HCT116 (cell line): ENCODE results near the gene ITIH3. TPM values are rescaled to one million over a fixed set of nuclear protein-coding genes. Genes with fewer than 3 reads are reported as not detected.

Source experiments
- ATAC-seq: fragments of 200-7000 bp; cut with Tn5 transposase; 2 replicates; pipeline ENCODE4 v1.9.1; 2020; ENCODE audit warnings: mild to moderate bottlenecking, moderate library complexity
- BruUV-seq: library from RNA; stranded (reverse); fragments of 400-500 nt; replicated peaks from 2 replicates; lab custom pipeline; 2021; lab: Mats Ljungman, UMichigan
- CTCF ChIA-PET: fragments of 300-600 bp; sonication (Branson Sonifier 250); formaldehyde crosslinking; loops from one replicate; lab custom pipeline; 2021; ENCODE audit warnings: antibody characterized with exemption; lab: Charles Lee
- POLR2A ChIA-PET: fragments of 300-600, 350-600 bp; sonication (Branson Sonifier 250); formaldehyde crosslinking; loops from one replicate; lab custom pipeline; 2021; ENCODE audit warnings: antibody characterized with exemption; lab: Charles Lee
- RAD21 ChIA-PET, 2 experiments: fragments of 300-600 bp; sonication (Branson Sonifier 250); formaldehyde crosslinking; loops; one replicate each; lab custom pipeline; 2023; ENCODE audit warnings: low total read pairs in 2 of 2; ENCODE audit not compliant: uncharacterized antibody in 2 of 2, unreplicated experiment in 2 of 2, low non-redundant PET in 1 of 2; lab: Charles Lee
- DNase-seq: peaks from one replicate; pipeline ENCODE4 v3.0.0-alpha.2; 2010; ENCODE audit warnings: low read depth, low spot score
- H2AFZ ChIP-seq: fragments of 200-600 bp; shearing (Covaris generic), sonication (generic); 2 replicates; pipeline ENCODE4 v1.6.1; 2017; ENCODE audit warnings: low read depth, mixed run types, mixed read lengths, antibody characterized with exemption, low read length; ENCODE audit not compliant: poor library complexity, severe bottlenecking
- H3K27ac ChIP-seq: 2 replicates; pipeline ENCODE4 v1.5.1; 2012; ENCODE audit warnings: low read depth, low read length
- H3K27me3 ChIP-seq: fragments of 200-600 bp; sonication (generic); 2 replicates; pipeline ENCODE4 v1.6.1; 2016; ENCODE audit warnings: mixed run types, low read length, mixed read lengths; ENCODE audit not compliant: insufficient read depth
- H3K36me3 ChIP-seq, 2 experiments: fragments of 200-500 bp in 1 of 2; fragments of 200-600 bp in 1 of 2; sonication (Bioruptor generic) in 1 of 2; sonication (generic) in 1 of 2; 2 replicates each; pipeline versions ENCODE4 v1.5.1 to v1.6.1; 2014 to 2016; ENCODE audit warnings: low read length in 2 of 2, inconsistent platforms in 1 of 2, mixed read lengths in 1 of 2, mixed run types in 1 of 2; ENCODE audit not compliant: insufficient read depth in 2 of 2, control insufficient read depth in 1 of 2
- H3K4me1 ChIP-seq, 2 experiments: fragments of 200-600 bp in 1 of 2; sonication (generic) in 1 of 2; 2 replicates each; pipeline versions ENCODE4 v1.5.1 to v1.6.1; 2012 to 2017; ENCODE audit warnings: low read length in 2 of 2, inconsistent platforms in 1 of 2, mild to moderate bottlenecking in 1 of 2, mixed read lengths in 1 of 2, mixed run types in 1 of 2, moderate library complexity in 1 of 2; ENCODE audit not compliant: insufficient read depth in 2 of 2, control insufficient read depth in 1 of 2
- H3K4me2 ChIP-seq: fragments of 200-600 bp; sonication (generic); 2 replicates; pipeline ENCODE4 v1.6.1; 2017; ENCODE audit warnings: mixed run types, low read length, mixed read lengths
- H3K4me3 ChIP-seq, 2 experiments: fragments of 200-600 bp in 1 of 2; sonication (generic) in 1 of 2; replicated peaks in 1 of 2; 2 replicates each; pipeline ENCODE4 v1.5.1; 2011 to 2016; ENCODE audit warnings: low read length in 2 of 2, control low read depth in 1 of 2, low read depth in 1 of 2, mild to moderate bottlenecking in 1 of 2, mixed read lengths in 1 of 2, mixed run types in 1 of 2
- H3K79me2 ChIP-seq: fragments of 200-600 bp; sonication (generic); 2 replicates; pipeline ENCODE4 v1.6.1; 2017; ENCODE audit warnings: mild to moderate bottlenecking, mixed run types, low read length, moderate library complexity, mixed read lengths; ENCODE audit not compliant: insufficient read depth
- H3K9ac ChIP-seq: fragments of 200-600 bp; sonication (generic); 2 replicates; pipeline ENCODE4 v1.6.1; 2016; ENCODE audit warnings: low read length, mixed read lengths
- H3K9me2 ChIP-seq: fragments of 200-600 bp; sonication (generic), shearing (Covaris generic); 2 replicates; pipeline ENCODE4 v1.6.1; 2017; ENCODE audit warnings: mixed run types, mild to moderate bottlenecking, moderate library complexity; ENCODE audit not compliant: insufficient read depth
- H3K9me3 ChIP-seq, 2 experiments: fragments of 200-500 bp in 1 of 2; fragments of 200-600 bp in 1 of 2; sonication (Bioruptor generic) in 1 of 2; sonication (generic) in 1 of 2; 2 replicates each; pipeline ENCODE4 v1.6.1; 2014 to 2017; ENCODE audit warnings: low read length in 2 of 2, mixed read lengths in 2 of 2, inconsistent platforms in 1 of 2, low read depth in 1 of 2, mild to moderate bottlenecking in 1 of 2, mixed run types in 1 of 2, moderate library complexity in 1 of 2; ENCODE audit not compliant: control insufficient read depth in 1 of 2, insufficient read depth in 1 of 2
- H4K20me1 ChIP-seq: fragments of 200-600 bp; sonication (generic), shearing (Covaris generic); 2 replicates; pipeline ENCODE4 v1.6.1; 2017; ENCODE audit warnings: mixed run types, mild to moderate bottlenecking, moderate library complexity; ENCODE audit not compliant: insufficient read depth
- ATF3 ChIP-seq: IDR thresholded peaks from 2 replicates; pipeline ENCODE4 v1.6.1; 2012
- CBX3 ChIP-seq: IDR thresholded peaks from 2 replicates; pipeline ENCODE4 v1.6.1; 2012; ENCODE audit warnings: low read depth
- CEBPB ChIP-seq: IDR thresholded peaks from 2 replicates; pipeline ENCODE4 v1.6.1; 2012; ENCODE audit warnings: low read depth
- EGR1 ChIP-seq: IDR thresholded peaks from 2 replicates; pipeline ENCODE4 v1.6.1; 2012; ENCODE audit warnings: low read depth
- ELF1 ChIP-seq: IDR thresholded peaks from 2 replicates; pipeline ENCODE4 v1.6.1; 2012; ENCODE audit warnings: low read depth, borderline replicate concordance
- EZH2 ChIP-seq: fragments of 200-600 bp; sonication (generic); IDR thresholded peaks from 2 replicates; pipeline ENCODE4 v1.6.1; 2017; ENCODE audit warnings: antibody characterized with exemption, mixed run types
- EZH2phosphoT487 ChIP-seq: fragments of 200-600 bp; IDR thresholded peaks from 2 replicates; pipeline ENCODE4 v1.6.1; 2018; ENCODE audit warnings: antibody characterized with exemption, borderline replicate concordance
- FOSL1 ChIP-seq: IDR thresholded peaks from 2 replicates; pipeline ENCODE4 v1.6.1; 2012; ENCODE audit warnings: low read depth
- JUND ChIP-seq: IDR thresholded peaks from 2 replicates; pipeline ENCODE4 v1.6.1; 2012
- MAX ChIP-seq: IDR thresholded peaks from 2 replicates; pipeline ENCODE4 v1.6.1; 2012
- POLR2A ChIP-seq: IDR thresholded peaks from 2 replicates; pipeline ENCODE4 v1.7.0; 2011; ENCODE audit warnings: borderline replicate concordance; ENCODE audit not compliant: insufficient read depth, insufficient read length; ENCODE audit errors: extremely low read depth
- POLR2AphosphoS5 ChIP-seq: IDR thresholded peaks from 2 replicates; pipeline ENCODE4 v1.6.1; 2011; ENCODE audit warnings: mild to moderate bottlenecking, low read depth, low read length, moderate library complexity
- RAD21 ChIP-seq: IDR thresholded peaks from 2 replicates; pipeline ENCODE4 v1.6.1; 2012; ENCODE audit warnings: low read depth, mild to moderate bottlenecking
- REST ChIP-seq: IDR thresholded peaks from 2 replicates; pipeline ENCODE4 v1.6.1; 2012; ENCODE audit warnings: low read depth
- SIN3A ChIP-seq: IDR thresholded peaks from 2 replicates; pipeline ENCODE4 v1.6.1; 2012; ENCODE audit warnings: low read depth
- SP1 ChIP-seq: IDR thresholded peaks from 2 replicates; pipeline ENCODE4 v1.6.1; 2012; ENCODE audit warnings: low read depth
- SRF ChIP-seq: IDR thresholded peaks from 2 replicates; pipeline ENCODE4 v1.6.1; 2012; ENCODE audit warnings: low read depth
- TCF7L2 ChIP-seq: IDR thresholded peaks from 2 replicates; pipeline ENCODE4 v1.7.0; 2011; ENCODE audit warnings: borderline replicate concordance, inconsistent platforms; ENCODE audit not compliant: insufficient read depth, insufficient read length; ENCODE audit errors: extremely low read depth
- YY1 ChIP-seq: IDR thresholded peaks from 2 replicates; pipeline ENCODE4 v1.6.1; 2011; ENCODE audit warnings: low read length, low read depth, moderate library complexity, mild to moderate bottlenecking; ENCODE audit not compliant: insufficient replicate concordance; ENCODE audit errors: extremely low read depth
- ZBTB33 ChIP-seq: IDR thresholded peaks from 2 replicates; pipeline ENCODE4 v1.6.1; 2011; ENCODE audit warnings: mild to moderate bottlenecking, low read length, moderate library complexity; ENCODE audit not compliant: insufficient replicate concordance; ENCODE audit errors: extremely low read depth
- ZFX ChIP-seq: fragments of 450-650 bp; IDR thresholded peaks from 2 replicates; pipeline ENCODE4 v1.6.1; 2017
- ZNF274 ChIP-seq: fragments of 200-500 bp; sonication (Bioruptor generic); IDR thresholded peaks from 2 replicates; pipeline ENCODE4 v1.6.1; 2014; ENCODE audit warnings: mild to moderate bottlenecking, low read depth, low read length, inconsistent platforms
- intact Hi-C: fragments of 100-400 bp; cut with micrococcal nuclease; formaldehyde crosslinking; loops from 2 replicates; pipeline ENCODE4 v1.10.0; 2022
- total RNA-seq: library from RNA; stranded (reverse); gene quantifications from one replicate; pipeline ENCODE4 v1.2.1, GENCODE V29; 2021; ENCODE audit not compliant: unreplicated experiment

ITIH3 gene
- total RNA-seq, 1 experiment from 2014 or later: 0.44 TPM

GRCh38 chr3:52770496-52771333 lies 23.9 kb upstream of the ITIH3 start, which contains the start of gene NEK4:
NEK4 (minus strand) TSS chr3:52770940; CDS start chr3:52770746, 194 bp downstream.
- intact Hi-C loops: no loop called here
- peak within 1 kb of the TSS; percentile 81 for H3K4me2 ChIP-seq
- H3K9ac ChIP-seq: peak within 1 kb of the TSS; percentile 77
- ChIA-PET POLR2A (no interaction called here), RAD21 (no interaction called here), CTCF (no interaction called here)
- ATAC-seq: peak; percentile 98
- H2AFZ ChIP-seq: peak within 1 kb of the TSS; percentile 94
- no peaks in the 10 kb centered on the region for H3K9me3 ChIP-seq
- peaks cover 21% of the 10 kb centered on the region for H3K79me2 ChIP-seq
- peaks cover 4 to 19% of the 10 kb centered on the region in 2 experiments; a peak in 3 of 4 replicates for H3K4me1 ChIP-seq
- H3K9me2 ChIP-seq: no peaks in the 10 kb centered on the region
- H3K4me3 ChIP-seq: peak within 1 kb of the TSS; percentile 69 to 78
- no TSS peak for BruUV-seq
- H3K27me3 ChIP-seq: no peaks in the 10 kb centered on the region
- peak; percentile 74 for DNase-seq
- H4K20me1 ChIP-seq: no peaks in the 10 kb centered on the region
- H3K36me3 ChIP-seq: peaks cover 4 to 17% of the 10 kb centered on the region in 2 experiments; a peak in 2 of 4 replicates
- H3K27ac ChIP-seq: peak within 1 kb of the TSS; percentile 37
- TF ChIP-seq CBX3 (peak; percentile 71), YY1 (peak; percentile 14), SP1 (peak; percentile 49; the same call in 1 of the 2 replicates), CEBPB (no peak), REST (no peak), ATF3 (no peak), POLR2AphosphoS5 (peak; percentile 99), ZNF274 (no peak), RAD21 (no peak), SIN3A (peak; percentile 90), EZH2phosphoT487 (no peak), ZBTB33 (no peak), TCF7L2 (no peak), SRF (peak; percentile 41; the same call in 1 of the 2 replicates), FOSL1 (0 out of 2 replicates have a peak, but pooled peaks have one; percentile 12), EZH2 (no peak), JUND (no peak), POLR2A (peak; percentile 98), ZFX (peak; percentile 88), EGR1 (no peak; the same call in 1 of the 2 replicates), ELF1 (no peak; the same call in 1 of the 2 replicates), MAX (peak; percentile 75)
